Airway epithelial cell (primary cell): ENCODE results near the gene MAGEA9B. TPM values are rescaled to one million over a fixed set of nuclear protein-coding genes. Genes with fewer than 3 reads are reported as not detected.

Experiments used
- total RNA-seq: library from RNA; depleted of rRNA; stranded (reverse); fragments of >200 nt; gene quantifications from 2 replicates; pipeline ENCODE4 v1.2.3, GENCODE V29; 2015

The MAGEA9B gene
- not detected in 2 replicates for total RNA-seq

GRCh38 chrX:149587359-149587758 is at the start of gene MAGEA9B:
TSS of gene MAGEA9B (minus strand) at chrX:149587459. CDS start at chrX:149583179, 4,280 bp downstream.

GRCh38 chrX:149631234-149632165 is 44.2 kb upstream of the MAGEA9B start, which contains the start of gene TMEM185A:
TSS of gene TMEM185A (minus strand) at chrX:149631792. CDS start at chrX:149631580, 212 bp downstream.

GRCh38 chrX:149595214-149595613 is 8.0 kb upstream of the MAGEA9B start, which contains the start of gene HSFX2:
TSS of gene HSFX2 (minus strand) at chrX:149595314. CDS start at chrX:149594700, 614 bp downstream.

GRCh38 chrX:149549701-149550100 is 37.6 kb downstream of the MAGEA9B start, which contains the start of gene HSFX3:
TSS of gene HSFX3 (minus strand) at chrX:149549924. CDS start at chrX:149549852, 72 bp downstream.

GRCh38 chrX:149540621-149541520 is 46.4 kb downstream of the MAGEA9B start, which contains the start of gene EOLA1:
TSS of gene EOLA1 (plus strand) at chrX:149541012. CDS start at chrX:149545631, 4,619 bp downstream.

Other genes with a start within 250 kb of the MAGEA9B start
- gene IDS, start 82.2 kb downstream of the MAGEA9B start, total RNA-seq = 29.2 and 31.8 TPM in 2 replicates
- 9.1 and 12.5 TPM in 2 replicates for gene EOLA1, start 46.4 kb downstream of the MAGEA9B start, total RNA-seq
- not detected in 2 replicates for gene HSFX3, start 37.5 kb downstream of the MAGEA9B start, total RNA-seq
- gene HSFX2, start 7.9 kb upstream of the MAGEA9B start, total RNA-seq = not detected in 2 replicates
- gene TMEM185A, start 44.3 kb upstream of the MAGEA9B start, total RNA-seq = 11.8 and 16.3 TPM in 2 replicates
- not detected in 2 replicates for gene MAGEA11, start 124.6 kb upstream of the MAGEA9B start, total RNA-seq
- 0.05 and 0.85 TPM in 2 replicates for gene HSFX1, start 186.6 kb upstream of the MAGEA9B start, total RNA-seq
- not detected in 2 replicates for gene MAGEA9, start 194.5 kb upstream of the MAGEA9B start, total RNA-seq